Measurements from ENCODE around the gene VMAC.

DNA sequence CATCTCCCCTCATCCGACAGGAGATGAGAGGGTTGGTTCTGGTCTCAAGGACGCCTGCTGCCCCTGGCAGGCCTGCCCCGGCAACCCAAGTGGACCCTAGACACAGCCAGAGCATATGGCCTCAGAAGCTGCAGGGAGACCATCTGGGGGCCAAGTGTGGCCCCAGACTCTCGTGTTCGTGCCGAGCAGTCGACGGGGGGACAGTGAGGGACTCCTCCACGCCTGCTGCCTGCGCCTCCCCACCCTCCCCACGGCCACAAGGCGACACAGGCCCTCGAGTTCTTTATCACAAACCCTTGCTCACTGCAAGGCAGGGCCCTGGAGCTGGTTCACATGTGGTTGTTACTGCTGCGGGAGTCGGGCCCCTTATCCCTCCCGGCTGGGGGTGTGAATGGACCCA is 18.7 kb downstream of the VMAC start:
- TF ChIP-seq, protein P1, sequence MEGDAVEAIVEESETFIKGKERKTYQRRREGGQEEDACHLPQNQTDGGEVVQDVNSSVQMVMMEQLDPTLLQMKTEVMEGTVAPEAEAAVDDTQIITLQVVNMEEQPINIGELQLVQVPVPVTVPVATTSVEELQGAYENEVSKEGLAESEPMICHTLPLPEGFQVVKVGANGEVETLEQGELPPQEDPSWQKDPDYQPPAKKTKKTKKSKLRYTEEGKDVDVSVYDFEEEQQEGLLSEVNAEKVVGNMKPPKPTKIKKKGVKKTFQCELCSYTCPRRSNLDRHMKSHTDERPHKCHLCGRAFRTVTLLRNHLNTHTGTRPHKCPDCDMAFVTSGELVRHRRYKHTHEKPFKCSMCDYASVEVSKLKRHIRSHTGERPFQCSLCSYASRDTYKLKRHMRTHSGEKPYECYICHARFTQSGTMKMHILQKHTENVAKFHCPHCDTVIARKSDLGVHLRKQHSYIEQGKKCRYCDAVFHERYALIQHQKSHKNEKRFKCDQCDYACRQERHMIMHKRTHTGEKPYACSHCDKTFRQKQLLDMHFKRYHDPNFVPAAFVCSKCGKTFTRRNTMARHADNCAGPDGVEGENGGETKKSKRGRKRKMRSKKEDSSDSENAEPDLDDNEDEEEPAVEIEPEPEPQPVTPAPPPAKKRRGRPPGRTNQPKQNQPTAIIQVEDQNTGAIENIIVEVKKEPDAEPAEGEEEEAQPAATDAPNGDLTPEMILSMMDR (IDR thresholded peaks at IDR 0.05 in 8 of 11, conservative IDR thresholded peaks at IDR 0.05 in 3 of 11): no peak
- TF ChIP-seq POLR2A (IDR thresholded peaks at IDR 0.05) (no peak), POLR2AphosphoS5 (IDR thresholded peaks at IDR 0.05) (no peak)

All from spleen (tissue), 7 donors.